Measurements from ENCODE around the gene NTMT1. TPM values are rescaled to one million over a fixed set of nuclear protein-coding genes. Genes with fewer than 3 reads are reported as not detected.

The NTMT1 gene
- total RNA-seq, 2 experiments from 2014 or later, result 50.7 to 52.5 TPM

DNA sequence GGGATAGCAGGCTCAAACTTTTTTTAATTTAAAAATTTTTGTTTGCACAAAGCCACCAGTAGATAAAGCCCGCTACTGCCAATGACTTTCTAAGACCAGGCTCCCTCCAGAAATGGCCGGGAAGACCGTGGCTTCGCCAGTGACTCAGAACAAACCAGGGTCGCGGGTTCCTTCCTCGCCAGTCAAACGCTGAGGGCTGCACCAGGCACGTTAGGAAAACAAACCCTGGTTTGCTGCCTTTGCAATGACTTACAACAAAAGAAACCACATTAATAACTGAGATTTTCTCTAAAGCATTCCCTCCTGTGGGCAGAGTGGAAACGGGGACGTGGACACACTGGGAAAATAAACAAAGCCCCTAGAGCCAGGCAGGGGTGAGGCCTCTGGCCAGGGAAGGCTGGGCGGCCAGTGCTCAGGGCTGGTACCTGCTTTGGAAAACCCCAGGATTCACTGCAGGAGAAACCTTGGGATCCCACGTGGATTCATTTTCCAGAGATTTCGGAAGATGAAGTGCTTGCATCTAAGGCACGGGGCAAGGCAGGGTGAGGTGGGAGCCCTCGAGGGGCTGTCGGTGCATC is 43.3 kb downstream of the NTMT1 start:
- Mint-ChIP-seq H3K4me1 (ENCODE audit: low read depth) (no peaks in the 10 kb centered on the region), H3K27ac (no peak overlapping the region), H3K27me3 (peaks cover 16% of the 10 kb centered on the region), H3K4me3 (no peak overlapping the region), H3K9me3 (no peaks in the 10 kb centered on the region), H3K36me3 (ENCODE audit: low read depth) (no peaks in the 10 kb centered on the region)
- H3K27me3 ChIP-seq (ENCODE audit: control insufficient read depth in 1 of 2, insufficient read depth in 2 of 2, low read length in 2 of 2), result peaks cover 15 to 23% of the 10 kb centered on the region in 2 experiments
- DNase-seq (no peak), ATAC-seq (ENCODE audit: poor library complexity) (no peak)
- POLR2A ChIA-PET, result no interaction called here
- CTCF ChIA-PET, result no interaction called here
- intact Hi-C loops (cut with DNase I, micrococcal nuclease), result no loop called here
- peaks cover 15% of the 10 kb centered on the region for H3K4me1 ChIP-seq (ENCODE audit: insufficient read depth, low read length)
- TF ChIP-seq, protein P1, sequence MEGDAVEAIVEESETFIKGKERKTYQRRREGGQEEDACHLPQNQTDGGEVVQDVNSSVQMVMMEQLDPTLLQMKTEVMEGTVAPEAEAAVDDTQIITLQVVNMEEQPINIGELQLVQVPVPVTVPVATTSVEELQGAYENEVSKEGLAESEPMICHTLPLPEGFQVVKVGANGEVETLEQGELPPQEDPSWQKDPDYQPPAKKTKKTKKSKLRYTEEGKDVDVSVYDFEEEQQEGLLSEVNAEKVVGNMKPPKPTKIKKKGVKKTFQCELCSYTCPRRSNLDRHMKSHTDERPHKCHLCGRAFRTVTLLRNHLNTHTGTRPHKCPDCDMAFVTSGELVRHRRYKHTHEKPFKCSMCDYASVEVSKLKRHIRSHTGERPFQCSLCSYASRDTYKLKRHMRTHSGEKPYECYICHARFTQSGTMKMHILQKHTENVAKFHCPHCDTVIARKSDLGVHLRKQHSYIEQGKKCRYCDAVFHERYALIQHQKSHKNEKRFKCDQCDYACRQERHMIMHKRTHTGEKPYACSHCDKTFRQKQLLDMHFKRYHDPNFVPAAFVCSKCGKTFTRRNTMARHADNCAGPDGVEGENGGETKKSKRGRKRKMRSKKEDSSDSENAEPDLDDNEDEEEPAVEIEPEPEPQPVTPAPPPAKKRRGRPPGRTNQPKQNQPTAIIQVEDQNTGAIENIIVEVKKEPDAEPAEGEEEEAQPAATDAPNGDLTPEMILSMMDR (IDR thresholded peaks at IDR 0.05), result no peak
- no peak overlapping the region for H3K4me3 ChIP-seq (ENCODE audit: low read length)
- H3K9me3 ChIP-seq (ENCODE audit: control insufficient read depth in 1 of 2, insufficient read depth in 1 of 2, low read length in 2 of 2), result peaks cover 0 to 5% of the 10 kb centered on the region in 2 experiments
- H3K27ac ChIP-seq (ENCODE audit: low read depth in 1 of 2, low read length in 2 of 2), result no peak overlapping the region
- no peaks in the 10 kb centered on the region for H3K36me3 ChIP-seq (ENCODE audit: insufficient read depth, low read length)

DNA sequence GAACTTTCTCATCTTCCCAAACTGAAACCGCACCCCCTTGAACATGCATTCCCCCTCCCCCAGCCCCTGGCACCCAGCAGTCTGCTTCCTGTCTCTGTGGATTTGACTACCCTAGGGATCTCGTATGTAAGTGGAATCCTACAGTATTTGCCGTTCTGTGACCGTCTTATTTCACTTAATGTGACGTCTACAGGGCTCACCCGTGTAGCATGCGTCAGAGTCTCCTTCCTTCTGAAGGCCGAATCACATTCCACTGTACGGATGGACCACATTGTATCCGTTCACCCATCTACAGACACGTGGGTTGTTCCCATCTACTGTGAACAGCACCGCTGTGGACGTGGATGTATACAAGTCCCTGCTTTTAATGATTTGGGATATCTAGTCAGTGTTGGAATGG is 44.0 kb downstream of the NTMT1 start:
- Mint-ChIP-seq H3K36me3 (ENCODE audit: low read depth) (no peaks in the 10 kb centered on the region), H3K4me3 (no peak overlapping the region), H3K9me3 (no peaks in the 10 kb centered on the region), H3K4me1 (ENCODE audit: low read depth) (no peaks in the 10 kb centered on the region), H3K27ac (no peak overlapping the region), H3K27me3 (peaks cover 12% of the 10 kb centered on the region)
- H3K36me3 ChIP-seq (ENCODE audit: insufficient read depth, low read length), result no peaks in the 10 kb centered on the region
- H3K4me3 ChIP-seq (ENCODE audit: low read length), result no peak overlapping the region
- intact Hi-C loops (cut with DNase I, micrococcal nuclease), result no loop called here
- peaks cover 12% of the 10 kb centered on the region for H3K4me1 ChIP-seq (ENCODE audit: insufficient read depth, low read length)
- no peak overlapping the region for H3K27ac ChIP-seq (ENCODE audit: low read depth in 1 of 2, low read length in 2 of 2)
- peaks cover 15 to 21% of the 10 kb centered on the region in 2 experiments for H3K27me3 ChIP-seq (ENCODE audit: control insufficient read depth in 1 of 2, insufficient read depth in 2 of 2, low read length in 2 of 2)
- no peak for ATAC-seq (ENCODE audit: poor library complexity)
- ChIA-PET CTCF (no interaction called here), POLR2A (no interaction called here)
- DNase-seq, result no peak
- TF ChIP-seq, protein P1 (IDR thresholded peaks at IDR 0.05), result no peak
- H3K9me3 ChIP-seq (ENCODE audit: control insufficient read depth in 1 of 2, insufficient read depth in 1 of 2, low read length in 2 of 2), result peaks cover 0 to 5% of the 10 kb centered on the region in 2 experiments

DNA sequence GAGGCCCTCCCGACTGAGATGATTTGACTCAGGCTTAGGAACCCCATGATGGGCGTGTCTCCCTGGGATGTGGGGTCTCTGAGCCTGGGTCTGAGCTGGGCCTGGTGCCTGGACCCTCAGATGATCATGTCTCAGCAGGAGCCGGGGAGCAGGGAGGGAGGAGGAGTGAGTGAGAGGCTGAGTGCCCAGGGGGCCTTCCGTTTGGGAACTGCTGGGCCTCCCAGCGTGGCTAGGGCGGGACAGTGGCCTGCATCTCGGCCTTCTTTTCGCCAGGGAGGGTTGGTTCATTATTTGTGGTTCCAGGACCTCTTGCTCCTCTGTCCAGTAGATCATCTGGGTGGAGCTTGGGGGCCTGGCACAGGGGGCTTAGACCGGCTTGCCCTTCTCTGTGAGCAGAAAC is 45.1 kb downstream of the NTMT1 start:
- H3K9me3 ChIP-seq (ENCODE audit: control insufficient read depth in 1 of 2, insufficient read depth in 1 of 2, low read length in 2 of 2), result peaks cover 0 to 5% of the 10 kb centered on the region in 2 experiments
- no peak overlapping the region for H3K27ac Mint-ChIP-seq
- no peaks in the 10 kb centered on the region for H3K36me3 ChIP-seq (ENCODE audit: insufficient read depth, low read length)
- intact Hi-C loops (cut with DNase I, micrococcal nuclease), result no loop called here
- no peak overlapping the region for H3K27ac ChIP-seq (ENCODE audit: low read depth in 1 of 2, low read length in 2 of 2)
- H3K9me3 Mint-ChIP-seq, result no peaks in the 10 kb centered on the region
- H3K4me1 ChIP-seq (ENCODE audit: insufficient read depth, low read length), result peaks cover 6% of the 10 kb centered on the region
- H3K4me3 Mint-ChIP-seq, result no peak overlapping the region
- POLR2A ChIA-PET, result no interaction called here
- no peak overlapping the region for H3K4me3 ChIP-seq (ENCODE audit: low read length)
- no peaks in the 10 kb centered on the region for H3K4me1 Mint-ChIP-seq (ENCODE audit: low read depth)
- H3K27me3 ChIP-seq (ENCODE audit: control insufficient read depth in 1 of 2, insufficient read depth in 2 of 2, low read length in 2 of 2), result peaks cover 15 to 21% of the 10 kb centered on the region in 2 experiments
- ATAC-seq (ENCODE audit: poor library complexity) (no peak), DNase-seq (no peak)
- H3K36me3 Mint-ChIP-seq (ENCODE audit: low read depth), result no peaks in the 10 kb centered on the region
- TF ChIP-seq, protein P1 (IDR thresholded peaks at IDR 0.05), result no peak
- peaks cover 12% of the 10 kb centered on the region for H3K27me3 Mint-ChIP-seq
- CTCF ChIA-PET, result no interaction called here

Data from CD4-positive, alpha-beta T cell (primary cell).